GM18508 (cell line): Measurements from ENCODE around the gene INSYN2B.
"Not testable (repeated sequence)": the region's sequence is repeated elsewhere in the genome, so short reads cannot be mapped to it uniquely, and the experiment has no call there.

Experiments used
- ATAC-seq: cut with Tn5 transposase; IDR thresholded peaks from one replicate; pipeline ENCODE4 v1.9.1; 2021; ENCODE audit warnings: moderate number of reproducible peaks; ENCODE audit not compliant: insufficient read depth, unreplicated experiment

INSYN2B gene

GRCh38 chr5:169974121-169974770, 6.0 kb downstream of the INSYN2B start:
- ATAC-seq = no peak

- no peak for ATAC-seq
Measured at GRCh38 chr5:169973056-169973455, 7.2 kb downstream of the INSYN2B start.

DNA sequence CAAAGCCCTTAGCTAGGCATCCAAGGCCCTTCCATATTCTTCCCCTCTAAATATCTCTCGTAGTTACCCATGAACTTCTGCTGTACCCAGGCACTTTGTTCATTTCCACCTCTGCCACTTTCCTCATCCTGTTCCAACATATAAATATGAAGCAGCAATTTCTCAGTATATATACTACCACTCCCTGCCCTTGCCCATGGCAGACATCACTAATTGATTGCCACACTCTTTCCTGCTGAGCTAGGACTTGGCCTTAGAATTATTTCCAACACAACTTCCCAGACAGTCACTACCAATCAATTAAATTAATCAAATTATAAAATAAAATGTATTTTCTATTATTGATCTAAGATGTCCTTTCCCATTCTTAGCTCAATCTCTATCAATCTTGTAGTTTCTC, 8.5 kb downstream of the INSYN2B start:
- no peak for ATAC-seq

GRCh38 chr5:169970911-169971765, 9.2 kb downstream of the INSYN2B start:
- ATAC-seq = no peak

DNA sequence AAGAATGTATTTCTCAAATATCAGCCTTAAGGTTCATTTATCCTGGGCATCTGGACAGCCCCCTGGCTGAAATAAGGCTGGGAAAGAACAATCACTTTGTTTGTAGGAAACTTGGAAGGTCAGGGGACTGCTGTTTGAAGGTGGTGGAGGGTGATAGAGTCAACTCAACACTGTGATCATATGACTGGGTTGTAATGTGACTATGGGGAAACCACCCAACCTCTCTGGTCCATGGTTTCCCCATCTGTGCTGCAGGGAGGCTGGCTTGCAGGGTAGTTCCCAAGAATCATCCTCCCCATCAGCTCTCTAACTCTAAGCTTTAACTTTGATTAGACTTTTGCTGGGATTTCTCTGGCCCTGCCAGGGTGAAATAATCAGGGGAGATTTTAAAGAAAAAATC, 10.0 kb downstream of the INSYN2B start:
- ATAC-seq = peak; percentile 56

GRCh38 chr5:169964246-169964645, 16.0 kb downstream of the INSYN2B start:
- ATAC-seq = no peak

DNA sequence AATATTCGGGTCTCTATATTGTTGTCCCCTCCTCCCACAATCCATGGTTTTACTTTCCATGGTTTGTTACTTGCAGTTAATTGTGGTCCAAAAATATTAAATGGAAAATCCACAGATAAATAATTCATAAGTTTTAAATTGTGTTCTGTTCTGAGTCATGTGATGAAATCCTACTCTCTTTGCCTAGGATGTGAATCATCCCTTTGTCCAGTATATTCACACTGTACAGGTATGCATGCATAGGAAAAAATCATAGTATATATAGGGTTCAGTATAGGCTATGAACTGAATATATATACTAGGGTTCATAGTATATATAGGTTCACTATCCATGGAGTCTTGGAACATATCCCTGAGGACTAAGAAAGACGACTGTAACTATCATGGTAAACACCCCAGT, 19.6 kb downstream of the INSYN2B start:
- ATAC-seq = no peak

GRCh38 chr5:169958278-169958677, 22.0 kb downstream of the INSYN2B start:
- ATAC-seq = no peak

GRCh38 chr5:169956756-169957155, 23.5 kb downstream of the INSYN2B start:
- ATAC-seq = no peak

DNA sequence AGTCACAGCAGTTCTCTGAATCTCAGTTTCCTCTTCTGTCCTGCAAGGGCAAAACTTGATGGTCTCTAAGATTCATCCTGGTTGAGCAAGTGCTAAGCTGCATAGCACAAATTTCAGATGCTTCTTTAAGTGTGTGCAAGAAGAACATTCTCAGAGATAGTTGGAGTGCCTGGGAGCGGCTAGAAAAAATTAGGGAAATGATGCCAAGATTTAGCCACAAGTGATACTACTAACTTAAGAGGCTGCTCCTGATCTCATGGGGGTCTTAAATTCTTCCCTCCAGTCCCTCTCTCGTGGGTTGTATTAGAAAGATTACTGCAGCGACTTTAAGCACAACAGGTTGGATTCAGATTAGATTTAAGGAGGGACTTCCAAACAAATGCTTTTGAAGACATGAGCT, 24.2 kb downstream of the INSYN2B start:
- ATAC-seq = no peak

DNA sequence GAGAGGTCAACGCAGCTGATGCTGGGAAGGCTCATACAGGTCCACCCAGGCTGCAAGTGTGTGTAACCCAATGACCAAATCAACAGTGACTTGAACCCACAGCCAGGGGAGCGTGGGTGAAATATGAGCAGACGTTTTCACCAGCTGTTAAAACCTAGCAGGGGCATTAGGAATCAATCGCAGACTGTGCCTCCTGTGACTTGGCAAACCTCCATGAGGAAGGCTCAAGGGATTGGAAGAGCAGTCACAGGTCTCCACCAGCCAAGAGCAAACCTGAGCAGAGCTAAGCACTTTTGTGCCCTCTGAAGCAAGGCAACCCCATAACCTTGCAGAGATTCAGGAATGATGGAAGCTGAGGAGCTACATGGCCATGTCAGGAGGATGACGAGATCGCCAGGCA, 25.5 kb downstream of the INSYN2B start:
- no peak for ATAC-seq

DNA sequence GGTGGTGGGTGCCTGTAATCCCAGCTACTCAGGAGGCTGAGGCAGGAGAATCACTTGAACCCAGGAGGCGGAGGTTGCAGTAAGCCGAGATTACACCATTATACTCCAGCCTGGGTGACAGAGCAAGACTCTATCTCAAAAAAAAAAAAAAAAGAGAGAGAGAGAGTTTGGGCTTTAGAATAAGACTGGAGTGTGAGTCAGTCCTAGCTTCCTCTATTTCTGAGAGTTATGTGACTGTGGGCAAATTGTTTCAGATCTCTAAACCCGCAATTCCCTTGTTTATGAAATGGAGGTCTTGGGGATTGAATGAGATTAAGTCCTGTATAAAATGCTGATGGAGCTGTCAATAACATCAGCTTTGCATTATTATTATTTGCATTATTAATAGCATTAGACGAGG, 27.1 kb downstream of the INSYN2B start:
- not testable (repeated sequence) for ATAC-seq

DNA sequence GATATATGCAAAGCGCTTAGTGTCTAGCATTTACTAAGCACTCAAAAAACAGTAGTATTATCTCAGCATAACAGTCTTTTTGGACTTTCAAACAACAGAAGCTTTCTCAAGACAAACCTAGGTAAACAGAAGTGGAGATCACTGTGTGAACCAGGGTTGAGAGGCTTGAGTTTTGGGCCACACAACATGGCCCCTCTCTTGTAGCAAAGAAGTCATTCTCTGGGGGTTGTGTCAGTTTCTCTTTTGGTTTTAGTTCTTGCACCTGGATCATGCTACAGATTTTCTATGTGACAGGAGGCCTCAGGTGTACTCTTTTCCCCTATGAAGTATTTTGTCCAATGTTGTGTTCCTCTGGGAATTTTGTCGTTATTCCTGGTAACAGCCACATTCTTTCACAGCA, 30.0 kb downstream of the INSYN2B start:
- no peak for ATAC-seq

DNA sequence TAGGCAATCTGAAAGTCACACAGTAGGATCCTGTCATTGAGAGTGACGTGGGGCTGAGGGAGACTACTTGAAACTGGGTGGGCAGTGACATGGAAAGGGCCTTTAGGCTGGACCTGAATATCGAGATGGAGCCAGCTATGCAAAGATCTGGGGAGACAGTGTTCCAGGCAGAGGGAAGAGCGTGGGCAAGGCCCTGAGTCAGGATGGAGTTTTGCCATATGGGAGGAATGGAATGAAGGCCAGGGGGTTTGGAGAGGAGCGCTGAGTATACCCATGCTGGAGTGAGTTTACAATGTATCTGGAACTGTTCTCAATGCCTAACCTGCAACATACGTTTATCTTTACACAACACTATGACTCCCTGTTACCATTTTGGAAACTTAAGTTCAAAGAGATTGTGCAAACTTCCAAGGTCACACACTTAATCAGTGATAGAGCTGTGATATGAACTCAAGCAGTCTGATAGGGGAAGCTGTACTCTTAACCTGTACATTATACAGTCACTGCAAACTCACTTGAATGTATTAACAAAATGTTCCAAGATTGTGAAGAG, 33.5 kb downstream of the INSYN2B start:
- ATAC-seq = no peak

GRCh38 chr5:169945831-169946261, 34.4 kb downstream of the INSYN2B start:
- no peak for ATAC-seq

GRCh38 chr5:169944922-169945680, 35.2 kb downstream of the INSYN2B start:
- no peak for ATAC-seq

DNA sequence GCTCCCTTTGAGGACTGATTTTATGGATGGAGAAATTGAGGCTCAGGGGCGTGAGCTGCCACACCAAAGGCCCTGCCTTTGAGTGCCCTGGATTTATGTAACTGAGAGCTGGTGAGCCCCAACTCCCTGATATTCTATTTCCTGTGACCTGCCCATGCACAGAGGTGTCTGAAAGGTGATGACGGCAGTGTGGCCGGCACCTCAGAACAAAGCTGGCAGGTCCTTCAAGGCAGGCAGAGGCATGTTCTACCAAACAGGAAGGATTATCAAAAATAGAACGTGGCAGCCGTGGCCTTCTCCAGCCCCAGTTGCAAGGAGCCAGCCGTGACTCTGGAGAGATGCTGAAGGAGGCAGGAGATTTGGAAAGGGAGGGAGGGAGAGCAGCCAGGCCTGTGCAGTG, 36.2 kb downstream of the INSYN2B start:
- ATAC-seq = no peak

DNA sequence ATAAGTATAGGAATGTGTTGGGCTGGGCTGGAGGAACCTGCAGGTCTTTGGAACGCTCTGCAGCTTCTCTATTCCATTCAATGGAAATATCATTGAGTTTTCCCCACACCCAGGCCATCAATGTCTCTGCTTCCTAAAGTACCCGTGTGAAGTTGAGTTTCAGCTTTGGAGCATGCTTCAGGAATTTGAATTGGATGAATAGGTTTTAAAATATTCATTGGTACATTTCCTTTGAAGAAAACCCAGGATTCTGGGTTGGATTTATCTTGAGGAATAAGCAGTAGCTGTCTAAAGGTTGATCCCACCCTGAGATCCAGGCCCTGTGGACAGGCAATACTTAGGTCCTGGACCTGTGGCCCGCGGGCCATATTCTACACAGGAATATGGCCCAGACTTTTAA, 37.3 kb downstream of the INSYN2B start:
- ATAC-seq = no peak

GRCh38 chr5:169942181-169942580, 38.1 kb downstream of the INSYN2B start:
- no peak for ATAC-seq

GRCh38 chr5:169941542-169941941, 38.8 kb downstream of the INSYN2B start:
- ATAC-seq = no peak

GRCh38 chr5:169939731-169940130, 40.6 kb downstream of the INSYN2B start:
- no peak for ATAC-seq
